CD4-positive, alpha-beta T cell (primary cell): Measurements from ENCODE around the gene PLEKHG3. TPM values are rescaled to one million over a fixed set of nuclear protein-coding genes. Genes with fewer than 3 reads are reported as not detected.
A peak's percentile ranks its signal among the peaks of the same experiment; 100 is the strongest.

ENCODE experiments used
- ATAC-seq: fragments of 200-7000 bp; cut with Tn5 transposase; one replicate; pipeline ENCODE4 v1.10.0; 2022; ENCODE audit warnings: mild to moderate bottlenecking; ENCODE audit not compliant: poor library complexity
- CTCF ChIA-PET: fragments of 350-600 bp; sonication (Branson Sonifier 250); formaldehyde crosslinking; loops from one replicate; lab custom pipeline; 2021; ENCODE audit warnings: antibody characterized with exemption, inconsistent platforms; lab: Charles Lee
- POLR2A ChIA-PET: fragments of 350-600 bp; sonication (Branson Sonifier 250); formaldehyde crosslinking; loops from one replicate; lab custom pipeline; 2021; ENCODE audit warnings: antibody characterized with exemption, inconsistent platforms; lab: Charles Lee
- DNase-seq, 14 experiments: peaks; one replicate each; pipeline ENCODE4 v3.0.0-alpha.2; 2013 to 2020; ENCODE audit warnings: mixed read lengths in 2 of 14
- H3K27ac ChIP-seq, 2 donors: one replicate each; pipeline versions ENCODE4 v1.5.1 to v1.7.0; 2013; ENCODE audit warnings: low read length in 2 of 2, low read depth in 1 of 2, mild to moderate bottlenecking in 1 of 2
- H3K27me3 ChIP-seq, 2 experiments: 1 replicate in 1 of 2; 2 replicates in 1 of 2; pipeline versions ENCODE4 v1.6.1 to v1.7.0; 2013; ENCODE audit warnings: low read length in 2 of 2, control low read depth in 1 of 2, mild to moderate bottlenecking in 1 of 2, moderate library complexity in 1 of 2; ENCODE audit not compliant: insufficient read depth in 2 of 2, control insufficient read depth in 1 of 2
- H3K36me3 ChIP-seq: one replicate; pipeline ENCODE4 v1.6.1; 2013; ENCODE audit warnings: low read length, control low read depth; ENCODE audit not compliant: insufficient read depth
- H3K4me1 ChIP-seq: one replicate; pipeline ENCODE4 v1.6.1; 2013; ENCODE audit warnings: low read length, control low read depth; ENCODE audit not compliant: insufficient read depth
- H3K4me3 ChIP-seq: one replicate; pipeline ENCODE4 v1.5.1; 2013; ENCODE audit warnings: mild to moderate bottlenecking, low read length, moderate library complexity
- H3K9me3 ChIP-seq, 2 experiments: 1 replicate in 1 of 2; 2 replicates in 1 of 2; pipeline versions ENCODE4 v1.6.1 to v1.7.0; 2013; ENCODE audit warnings: low read length in 2 of 2, mild to moderate bottlenecking in 2 of 2, control low read depth in 1 of 2, moderate library complexity in 1 of 2; ENCODE audit not compliant: control insufficient read depth in 1 of 2, insufficient read depth in 1 of 2
- H3K27ac Mint-ChIP-seq: one replicate; pipeline ENCODE4 v1.8.0; 2020; ENCODE audit warnings: mixed read lengths
- H3K27me3 Mint-ChIP-seq: one replicate; pipeline ENCODE4 v1.8.0; 2021; ENCODE audit warnings: mixed read lengths
- H3K36me3 Mint-ChIP-seq: one replicate; pipeline ENCODE4 v1.8.0; 2021; ENCODE audit warnings: low read depth, mixed read lengths
- H3K4me1 Mint-ChIP-seq: one replicate; pipeline ENCODE4 v1.8.0; 2021; ENCODE audit warnings: low read depth, mixed read lengths
- H3K4me3 Mint-ChIP-seq: one replicate; pipeline ENCODE4 v1.8.0; 2020; ENCODE audit warnings: mild to moderate bottlenecking, mixed read lengths
- H3K9me3 Mint-ChIP-seq: one replicate; pipeline ENCODE4 v1.8.0; 2020; ENCODE audit warnings: mixed read lengths
- CTCF ChIP-seq: fragments of 200-600 bp; IDR thresholded peaks from one replicate; pipeline ENCODE4 v1.8.0; 2022; ENCODE audit warnings: antibody characterized with exemption, mild to moderate bottlenecking
- intact Hi-C, 2 experiments: fragments of 100-400 bp; cut with DNase I in 1 of 2; cut with micrococcal nuclease in 1 of 2; formaldehyde crosslinking; loops; one replicate each; pipeline versions ENCODE4 v1.15.1 to v1.9.0; 2023 to 2025; cut with DNase I, micrococcal nuclease
- total RNA-seq, 174 experiments: library from RNA in 2 of 174; stranded (reverse) in 2 of 174; gene quantifications; one replicate each; pipeline ENCODE4 v1.2.3 and lab custom pipeline; 2021 to 2026

PLEKHG3 gene
- total RNA-seq, 2 experiments from 2014 or later, result 12.1 to 13.3 TPM

- DNase-seq (no peak), ATAC-seq (no peak)
- H3K27me3 Mint-ChIP-seq, result peaks cover 36% of the 10 kb centered on the region
- intact Hi-C loops, result loop anchor here in 1 of 2 experiments (5.0 kb wide), 1 partner anchor 51 kb away; no protein-coding TSS in a partner anchor
- Histone ChIP-seq H3K27ac (peak overlapping the region in 1 of 2 donors; percentile 29), H3K9me3 (peaks cover 0 to 3% of the 10 kb centered on the region in 2 experiments), H3K4me3 (no peak overlapping the region), H3K36me3 (no peaks in the 10 kb centered on the region), H3K4me1 (peaks cover 84% of the 10 kb centered on the region), H3K27me3 (peaks cover 5 to 27% of the 10 kb centered on the region in 2 experiments)
- peaks cover 59% of the 10 kb centered on the region for H3K4me1 Mint-ChIP-seq
- H3K36me3 Mint-ChIP-seq, result no peaks in the 10 kb centered on the region
- no peak overlapping the region for H3K27ac Mint-ChIP-seq
- no peaks in the 10 kb centered on the region for H3K9me3 Mint-ChIP-seq
- no peak for TF ChIP-seq CTCF
- CTCF ChIA-PET, result no interaction called here
- POLR2A ChIA-PET, result interaction anchor here (1.8 to 4.9 kb wide), 2 partner anchors 10 to 18 kb away, joined by 5 to 18 read pairs; no protein-coding TSS in a partner anchor
- H3K4me3 Mint-ChIP-seq, result peak overlapping the region; percentile 59
These were observed 2.5 kb downstream of the PLEKHG3 start for GRCh38 chr14:64706593-64707193.

- Mint-ChIP-seq H3K27me3 (peaks cover 28% of the 10 kb centered on the region), H3K4me1 (peaks cover 64% of the 10 kb centered on the region), H3K27ac (peak overlapping the region; percentile 8), H3K4me3 (peak overlapping the region; percentile 58), H3K9me3 (no peaks in the 10 kb centered on the region), H3K36me3 (no peaks in the 10 kb centered on the region)
- no peaks in the 10 kb centered on the region for H3K36me3 ChIP-seq
- H3K27ac ChIP-seq, result peak overlapping the region in 1 of 2 donors; percentile 74
- CTCF ChIA-PET, result interaction anchor here (1.0 kb wide), 1 partner anchor 57 kb away, joined by 4 read pairs; no protein-coding TSS in a partner anchor
- TF ChIP-seq CTCF, result no peak
- DNase-seq (peak in 4 of 14 experiments; percentile 29 to 76 (median 57)), ATAC-seq (peak; percentile 41)
- H3K27me3 ChIP-seq, result peaks cover 5 to 21% of the 10 kb centered on the region in 2 experiments
- peak overlapping the region; percentile 42 for H3K4me3 ChIP-seq
- H3K4me1 ChIP-seq, result peaks cover 80% of the 10 kb centered on the region
- H3K9me3 ChIP-seq, result peaks cover 0 to 3% of the 10 kb centered on the region in 2 experiments
- intact Hi-C loops, result loop anchor here in 1 of 2 experiments (5.0 kb wide), 1 partner anchor 50 kb away; no protein-coding TSS in a partner anchor
- POLR2A ChIA-PET, result interaction anchor here (1.7 to 4.9 kb wide), 3 partner anchors 9 to 17 kb away, joined by 4 to 18 read pairs (median 5); no protein-coding TSS in a partner anchor
These were observed 3.4 kb downstream of the PLEKHG3 start for GRCh38 chr14:64707661-64708060.

- no peaks in the 10 kb centered on the region for H3K36me3 ChIP-seq
- Mint-ChIP-seq H3K4me1 (peaks cover 63% of the 10 kb centered on the region), H3K27me3 (peaks cover 24% of the 10 kb centered on the region), H3K4me3 (peak overlapping the region; percentile 39), H3K27ac (peak overlapping the region; percentile 8), H3K9me3 (peaks cover 4% of the 10 kb centered on the region), H3K36me3 (no peaks in the 10 kb centered on the region)
- no peak for TF ChIP-seq CTCF
- peak; percentile 37 for ATAC-seq
- peak overlapping the region; percentile 42 for H3K4me3 ChIP-seq
- H3K4me1 ChIP-seq, result peaks cover 73% of the 10 kb centered on the region
- DNase-seq, result peak in 5 of 14 experiments; percentile 30 to 77 (median 65)
- CTCF ChIA-PET, result interaction anchor here (0.5 to 1.5 kb wide), 4 partner anchors 38 to 72 kb away, joined by 3 to 4 read pairs (median 4); no protein-coding TSS in a partner anchor
- H3K27ac ChIP-seq, result peak overlapping the region; percentile 33 to 74
- H3K9me3 ChIP-seq, result peaks cover 0 to 3% of the 10 kb centered on the region in 2 experiments
- POLR2A ChIA-PET, result interaction anchor here (0.6 to 4.9 kb wide), 5 partner anchors 9 to 20 kb away, joined by 3 to 18 read pairs (median 4); no protein-coding TSS in a partner anchor
- intact Hi-C loops, result loop anchor here in 1 of 2 experiments (5.0 kb wide), 1 partner anchor 49 kb away; no protein-coding TSS in a partner anchor
- peaks cover 5 to 14% of the 10 kb centered on the region in 2 experiments for H3K27me3 ChIP-seq
These were observed 4.2 kb downstream of the PLEKHG3 start for GRCh38 chr14:64708148-64709004.
